Esophagus muscularis mucosa (tissue), 4 donors: Measurements from ENCODE around the gene C2orf66. TPM values are rescaled to one million over a fixed set of nuclear protein-coding genes. Genes with fewer than 3 reads are reported as not detected.

Experiments used
- DNase-seq: peaks from one replicate; pipeline ENCODE4 v3.0.0-alpha.2; 2017; ENCODE audit errors: extremely low spot score
- H3K27ac ChIP-seq, 4 donors: fragments of 200-600 bp; sonication (generic); replicated peaks in 1 of 4; 1 replicate in 3 of 4; 2 replicates in 1 of 4; pipeline ENCODE4 v1.5.1; 2016 to 2019; ENCODE audit warnings: mild to moderate bottlenecking in 1 of 4
- H3K27me3 ChIP-seq, 4 donors: fragments of 200-600 bp; sonication (generic); one replicate each; pipeline versions ENCODE4 v1.5.1 to v1.6.0; 2016 to 2019
- H3K36me3 ChIP-seq, 4 donors: fragments of 200-600 bp; sonication (generic); one replicate each; pipeline ENCODE4 v1.5.1; 2016 to 2019
- H3K4me1 ChIP-seq, 4 donors: fragments of 200-600 bp; sonication (generic); one replicate each; pipeline ENCODE4 v1.5.1; 2016 to 2019
- H3K4me3 ChIP-seq, 4 donors: fragments of 200-600 bp; sonication (generic); 1 replicate in 2 of 4; 2 replicates in 2 of 4; pipeline ENCODE4 v1.5.1; 2016 to 2019; ENCODE audit warnings: mild to moderate bottlenecking in 4 of 4, moderate library complexity in 1 of 4
- H3K9me3 ChIP-seq, 4 donors: fragments of 200-600 bp; sonication (generic); 1 replicate in 3 of 4; 2 replicates in 1 of 4; pipeline ENCODE4 v1.5.1; 2016 to 2019
- CTCF ChIP-seq, 3 experiments: fragments of 200-600 bp in 2 of 3; fragments of 450-650 bp in 1 of 3; sonication (generic) in 2 of 3; IDR thresholded peaks; one replicate each; pipeline ENCODE4 v1.5.1; 2017 to 2019; ENCODE audit warnings: antibody characterized with exemption in 3 of 3, mild to moderate bottlenecking in 2 of 3, moderate library complexity in 1 of 3
- EP300 ChIP-seq: sonication (generic); formaldehyde crosslinking; IDR thresholded peaks from one replicate; pipeline ENCODE4 v1.6.1; 2017; ENCODE audit warnings: antibody characterized with exemption
- POLR2A ChIP-seq: fragments of 450-650 bp; IDR thresholded peaks from one replicate; pipeline ENCODE4 v1.6.1; 2017; ENCODE audit warnings: antibody characterized with exemption, moderate library complexity, mild to moderate bottlenecking, low read depth
- POLR2AphosphoS5 ChIP-seq, 2 donors: sonication (generic); formaldehyde crosslinking; IDR thresholded peaks; one replicate each; pipeline ENCODE4 v1.6.1; 2017; ENCODE audit warnings: antibody characterized with exemption in 2 of 2
- WGBS: methylation state at CpG from one replicate; pipeline ENCODE4 v1.1.5; 2018; 5-methylcytosine and 5-hydroxymethylcytosine counted together
- intact Hi-C: fragments of 100-400 bp; cut with DNase I; formaldehyde crosslinking; loops from one replicate; pipeline ENCODE4 v1.15.1; 2023
- small RNA-seq, 3 donors: library from RNA; depleted of rRNA; stranded (forward); fragments of <200 nt; gene quantifications; one replicate each; pipeline ENCODE3, GENCODE V24; 2016
- total RNA-seq, 4 donors: library from RNA; depleted of rRNA; stranded (reverse); fragments of >200 nt; gene quantifications; one replicate each; pipeline versions ENCODE4 v1.1.0 to v1.2.1, GENCODE V29; 2016

Gene C2orf66
- total RNA-seq, 4 donors from 2014 or later, result not detected

- peak in 2 of 3 experiments; percentile 13 to 33 for TF ChIP-seq CTCF (IDR thresholded peaks at IDR 0.05)
- no peak for TF ChIP-seq POLR2A
- no peak for TF ChIP-seq POLR2AphosphoS5 (IDR thresholded peaks at IDR 0.05)
- TF ChIP-seq EP300, result no peak
- intact Hi-C loops, result no loop called here
- H3K36me3 ChIP-seq, result peaks cover 4 to 19% (median 14%) of the 10 kb centered on the region in 4 donors
- 56% methylated on average over 3 of the region's 3 CpGs for WGBS
- H3K27me3 ChIP-seq, result no peaks in the 10 kb centered on the region
- DNase-seq, result no peak
- H3K27ac ChIP-seq, result no peak overlapping the region
- H3K9me3 ChIP-seq, result peaks cover 0 to 10% (median 5%) of the 10 kb centered on the region in 4 donors
- H3K4me1 ChIP-seq, result peaks cover 0 to 3% (median 0%) of the 10 kb centered on the region in 4 donors
- H3K4me3 ChIP-seq, result no peak overlapping the region
Measured at GRCh38 chr2:196758474-196759377, 50.4 kb downstream of the C2orf66 start.

Small RNA genes lying within 50 kb of the gene (small RNA-seq; reads per million reads assigned to genes)
- gene AC012486.1, result 0 reads per million in 3 donors

Other genes with a start within 250 kb of the C2orf66 start
- 1 to 10 TPM; 2.1 to 6.3 (median 4.9) TPM for gene HECW2, start 215.8 kb downstream of the C2orf66 start, total RNA-seq
- gene CCDC150, start 169.6 kb downstream of the C2orf66 start, total RNA-seq, result 1 to 10 TPM in 2 of 4 donors, under 1 TPM in 2; 0.33 to 1.7 (median 0.91) TPM
- 10 to 100 TPM; 14.2 to 24.5 (median 15.6) TPM for gene GTF3C3, start 9.7 kb downstream of the C2orf66 start, total RNA-seq
- gene PGAP1, start 117.4 kb upstream of the C2orf66 start, total RNA-seq, result 1 to 10 TPM; 3.7 to 7.5 (median 5.6) TPM